ENCODE results near the gene OSCP1. TPM values are rescaled to one million over a fixed set of nuclear protein-coding genes. Genes with fewer than 3 reads are reported as not detected.

Gene OSCP1
- polyA plus RNA-seq, 1 of the 3 experiments (the other 2 are of a cell fraction) = 11.9 TPM

GRCh38 chr1:36467700-36468455, 17.6 kb upstream of the OSCP1 start:
- no peak overlapping the region for H2AFZ ChIP-seq (ENCODE audit: low read depth)
- H3K4me1 ChIP-seq (ENCODE audit: control insufficient read depth in 1 of 2, insufficient read depth in 2 of 2, low read depth in 1 of 2, low read length in 1 of 2) = peaks cover 0 to 10% of the 10 kb centered on the region in 2 experiments; a peak in 2 of 4 replicates
- 86% methylated on average over 7 of the region's 10 CpGs for WGBS (ENCODE audit: low lambda C conversion rate)
- no peaks in the 10 kb centered on the region for H4K20me1 ChIP-seq (ENCODE audit: insufficient read depth)
- no peaks in the 10 kb centered on the region for H3K9me3 ChIP-seq
- H3K79me2 ChIP-seq (ENCODE audit: insufficient read depth) = peaks cover 13% of the 10 kb centered on the region
- POLR2A ChIA-PET = no interaction called here
- no peaks in the 10 kb centered on the region for H3K36me3 ChIP-seq (replicated peaks in 1 of 2; ENCODE audit: control insufficient read depth in 1 of 2, insufficient read depth in 2 of 2, low read length in 1 of 2)
- no peaks in the 10 kb centered on the region for H3K27me3 ChIP-seq (ENCODE audit: insufficient read depth)
- CTCF ChIA-PET = interaction anchor here (1.4 kb wide), 1 partner anchor 49 kb away, joined by 5 read pairs; no protein-coding TSS in a partner anchor
- H3K4me2 ChIP-seq = no peak overlapping the region
- no peak for DNase-seq
- TF ChIP-seq USF1 (IDR thresholded peaks at IDR 0.05; ENCODE audit: borderline replicate concordance, low read depth) (no peak), REST (IDR thresholded peaks at IDR 0.05; ENCODE audit: low read depth, low read length) (no peak), TAF1 (IDR thresholded peaks at IDR 0.05; ENCODE audit: borderline replicate concordance, low read depth, low read length) (no peak), TEAD4 (IDR thresholded peaks at IDR 0.05; ENCODE audit: borderline replicate concordance, insufficient read depth) (no peak), FOXM1 (IDR thresholded peaks at IDR 0.05; ENCODE audit: low read depth) (no peak)
- no peak overlapping the region for H3K9ac ChIP-seq
- no peak overlapping the region for H3K27ac ChIP-seq (ENCODE audit: low read depth in 2 of 2, low read length in 1 of 2)
- peaks cover 3% of the 10 kb centered on the region for H3F3A ChIP-seq (replicated peaks; ENCODE audit: insufficient read depth)
- no peak overlapping the region for H3K4me3 ChIP-seq (ENCODE audit: low read depth in 2 of 2, low read length in 1 of 2)
- H3K9me2 ChIP-seq = no peaks in the 10 kb centered on the region

- no peak overlapping the region for H2AFZ ChIP-seq (ENCODE audit: low read depth)
- peaks cover 0 to 3% of the 10 kb centered on the region in 2 experiments for H3K36me3 ChIP-seq (replicated peaks in 1 of 2; ENCODE audit: control insufficient read depth in 1 of 2, insufficient read depth in 2 of 2, low read length in 1 of 2)
- no peaks in the 10 kb centered on the region for H3K27me3 ChIP-seq (ENCODE audit: insufficient read depth)
- H3K4me2 ChIP-seq = no peak overlapping the region
- DNase-seq = no peak
- H3K9me2 ChIP-seq = no peaks in the 10 kb centered on the region
- ChIA-PET POLR2A (no interaction called here), CTCF (interaction anchor here (1.4 kb wide), 1 partner anchor 49 kb away, joined by 5 read pairs; no protein-coding TSS in a partner anchor)
- no peaks in the 10 kb centered on the region for H3K9me3 ChIP-seq
- H3K79me2 ChIP-seq (ENCODE audit: insufficient read depth) = peaks cover 15% of the 10 kb centered on the region
- WGBS (ENCODE audit: low lambda C conversion rate) = 84% methylated on average over 3 of the region's 4 CpGs
- peaks cover 0 to 10% of the 10 kb centered on the region in 2 experiments; a peak in 2 of 4 replicates for H3K4me1 ChIP-seq (ENCODE audit: control insufficient read depth in 1 of 2, insufficient read depth in 2 of 2, low read depth in 1 of 2, low read length in 1 of 2)
- no peak overlapping the region for H3K27ac ChIP-seq (ENCODE audit: low read depth in 2 of 2, low read length in 1 of 2)
- no peak overlapping the region for H3K9ac ChIP-seq
- no peak overlapping the region for H3K4me3 ChIP-seq (ENCODE audit: low read depth in 2 of 2, low read length in 1 of 2)
- H4K20me1 ChIP-seq (ENCODE audit: insufficient read depth) = no peaks in the 10 kb centered on the region
- H3F3A ChIP-seq (replicated peaks; ENCODE audit: insufficient read depth) = peaks cover 3% of the 10 kb centered on the region
- TF ChIP-seq GATA2 (CRISPR knock-in tag; IDR thresholded peaks at IDR 0.05) (no peak), TCF12 (IDR thresholded peaks at IDR 0.05) (no peak), ZBTB33 (IDR thresholded peaks at IDR 0.05; ENCODE audit: borderline replicate concordance, low read depth) (no peak), MXI1 (IDR thresholded peaks at IDR 0.05; ENCODE audit: low read depth, low read length) (no peak), IRF3 (IDR thresholded peaks at IDR 0.05; ENCODE audit: low read depth, low read length) (no peak)
These were observed 16.8 kb upstream of the OSCP1 start for GRCh38 chr1:36467027-36467410.

Measured in SK-N-SH (cell line).